ENCODE data around the gene HDAC9. TPM values are rescaled to one million over a fixed set of nuclear protein-coding genes. Genes with fewer than 3 reads are reported as not detected.

HDAC9 gene
- total and polyA plus RNA-seq, 7 experiments from 2014 or later = 0.08 to 32.1 (median 0.30) TPM

DNA sequence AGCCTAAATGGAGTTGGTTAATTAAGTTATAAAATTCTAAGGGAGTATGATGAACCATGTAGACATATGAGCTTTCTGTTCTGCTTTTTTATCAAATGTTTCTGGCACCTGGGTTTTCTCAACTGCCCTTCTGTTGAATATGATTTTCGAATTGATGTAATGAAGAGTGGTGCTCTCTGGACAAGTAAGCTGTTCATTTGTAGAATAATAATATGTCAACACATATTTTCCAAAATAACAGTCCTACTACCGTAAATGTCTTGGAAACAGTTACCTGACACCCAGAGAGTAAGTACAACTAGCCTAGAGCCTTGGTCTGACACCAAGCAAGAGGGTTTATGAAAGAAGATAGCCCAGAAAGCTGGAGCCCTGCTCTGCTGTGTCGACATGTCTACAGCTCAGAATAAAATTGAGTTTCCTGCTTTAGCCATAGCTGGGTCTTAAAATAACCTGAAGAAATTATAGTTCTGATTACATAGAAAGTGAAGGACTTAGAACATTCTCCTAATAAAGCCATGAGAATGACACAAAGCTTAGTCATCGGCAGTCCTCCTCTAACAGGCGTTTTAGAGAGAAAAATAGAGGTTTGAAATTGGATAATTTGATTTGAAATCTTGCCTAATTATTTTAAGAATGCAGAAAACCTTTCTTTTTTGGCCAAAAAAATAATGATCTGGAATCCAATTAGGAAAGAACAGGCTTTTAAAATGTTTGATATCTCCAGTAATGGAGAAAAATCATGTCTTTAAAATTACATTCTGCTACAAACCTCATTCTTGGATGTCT, 25.1 kb downstream of the HDAC9 start:
- no peaks in the 10 kb centered on the region for H3K4me1 ChIP-seq (ENCODE audit: control insufficient read depth in 2 of 2, insufficient read depth in 2 of 2, low read length in 2 of 2)
- Mint-ChIP-seq H3K27ac (no peak overlapping the region), H3K27me3 (no peaks in the 10 kb centered on the region), H3K9me3 (peaks cover 0 to 13% (median 0%) of the 10 kb centered on the region in 11 donors), H3K4me3 (no peak overlapping the region), H3K36me3 (no peaks in the 10 kb centered on the region), H3K4me1 (no peaks in the 10 kb centered on the region)
- H3K27ac ChIP-seq (ENCODE audit: low read depth, low read length) = no peak overlapping the region
- no peak for DNase-seq
- no peak for ATAC-seq
- no peaks in the 10 kb centered on the region for H3K9me3 ChIP-seq (ENCODE audit: control insufficient read depth in 2 of 3, low read length in 3 of 3)
- ChIA-PET CTCF (interaction anchor here (0.7 kb wide), 1 partner anchor 371 kb away, joined by 4 read pairs; no protein-coding TSS in a partner anchor), POLR2A (no interaction called here)
- intact Hi-C loops (cut with micrococcal nuclease) = no loop called here
- no peak overlapping the region for H3K4me3 ChIP-seq (ENCODE audit: low read length)
- no peaks in the 10 kb centered on the region for H3K27me3 ChIP-seq (ENCODE audit: control insufficient read depth in 2 of 2, insufficient read depth in 2 of 2, low read length in 2 of 2)
- H3K36me3 ChIP-seq (ENCODE audit: control insufficient read depth in 2 of 3, insufficient read depth in 3 of 3, low read length in 3 of 3) = no peaks in the 10 kb centered on the region

DNA sequence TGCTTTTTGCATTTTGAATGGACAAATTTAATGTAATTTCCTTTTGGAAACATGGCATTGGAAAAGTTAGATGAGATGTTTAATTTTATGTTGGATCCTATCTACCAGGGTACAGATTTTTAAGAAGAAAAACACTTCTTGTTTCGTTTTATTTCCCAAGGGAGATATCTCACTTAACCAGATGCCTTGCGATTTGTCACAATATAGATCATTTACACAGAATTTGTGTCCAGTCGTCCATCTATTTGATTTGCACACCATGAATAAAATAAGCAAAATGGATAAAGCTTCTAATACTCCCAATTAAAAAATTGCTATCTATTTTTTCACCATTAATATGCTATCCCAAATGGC, 25.7 kb downstream of the HDAC9 start:
- H3K4me3 ChIP-seq (ENCODE audit: low read length) = no peak overlapping the region
- H3K4me1 Mint-ChIP-seq = no peaks in the 10 kb centered on the region
- H3K4me3 Mint-ChIP-seq = no peak overlapping the region
- ChIA-PET POLR2A (no interaction called here), CTCF (interaction anchor here (0.7 kb wide), 1 partner anchor 372 kb away, joined by 4 read pairs; no protein-coding TSS in a partner anchor)
- no peaks in the 10 kb centered on the region for H3K4me1 ChIP-seq (ENCODE audit: control insufficient read depth in 2 of 2, insufficient read depth in 2 of 2, low read length in 2 of 2)
- H3K36me3 ChIP-seq (ENCODE audit: control insufficient read depth in 2 of 3, insufficient read depth in 3 of 3, low read length in 3 of 3) = no peaks in the 10 kb centered on the region
- no peaks in the 10 kb centered on the region for H3K9me3 ChIP-seq (ENCODE audit: control insufficient read depth in 2 of 3, low read length in 3 of 3)
- H3K27me3 Mint-ChIP-seq = no peaks in the 10 kb centered on the region
- intact Hi-C loops (cut with micrococcal nuclease) = no loop called here
- no peak for DNase-seq
- peaks cover 0 to 13% (median 0%) of the 10 kb centered on the region in 11 donors for H3K9me3 Mint-ChIP-seq
- ATAC-seq = no peak
- H3K27ac Mint-ChIP-seq = no peak overlapping the region
- no peaks in the 10 kb centered on the region for H3K36me3 Mint-ChIP-seq
- no peaks in the 10 kb centered on the region for H3K27me3 ChIP-seq (ENCODE audit: control insufficient read depth in 2 of 2, insufficient read depth in 2 of 2, low read length in 2 of 2)
- no peak overlapping the region for H3K27ac ChIP-seq (ENCODE audit: low read depth, low read length)

GRCh38 chr7:18521945-18522566, 26.5 kb downstream of the HDAC9 start:
- POLR2A ChIA-PET = no interaction called here
- no peak overlapping the region for H3K27ac ChIP-seq (ENCODE audit: low read depth, low read length)

GRCh38 chr7:18524248-18524647, 28.7 kb downstream of the HDAC9 start:
- H3K4me3 ChIP-seq (ENCODE audit: low read length) = no peak overlapping the region
- H3K4me3 Mint-ChIP-seq = no peak overlapping the region
- no peaks in the 10 kb centered on the region for H3K36me3 ChIP-seq (ENCODE audit: control insufficient read depth in 2 of 3, insufficient read depth in 3 of 3, low read length in 3 of 3)
- H3K4me1 Mint-ChIP-seq = no peaks in the 10 kb centered on the region
- peaks cover 0 to 8% (median 0%) of the 10 kb centered on the region in 11 donors for H3K9me3 Mint-ChIP-seq
- H3K36me3 Mint-ChIP-seq = no peaks in the 10 kb centered on the region
- no peaks in the 10 kb centered on the region for H3K9me3 ChIP-seq (ENCODE audit: control insufficient read depth in 2 of 3, low read length in 3 of 3)
- ChIA-PET CTCF (no interaction called here), POLR2A (no interaction called here)
- H3K27me3 Mint-ChIP-seq = no peaks in the 10 kb centered on the region
- H3K4me1 ChIP-seq (ENCODE audit: control insufficient read depth in 2 of 2, insufficient read depth in 2 of 2, low read length in 2 of 2) = no peaks in the 10 kb centered on the region
- DNase-seq = no peak
- H3K27ac ChIP-seq (ENCODE audit: low read depth, low read length) = no peak overlapping the region
- H3K27ac Mint-ChIP-seq = no peak overlapping the region
- no peak for ATAC-seq
- H3K27me3 ChIP-seq (ENCODE audit: control insufficient read depth in 2 of 2, insufficient read depth in 2 of 2, low read length in 2 of 2) = no peaks in the 10 kb centered on the region
- intact Hi-C loops (cut with micrococcal nuclease) = no loop called here

More at GRCh38 chr7:18521945-18522566, 26.5 kb downstream of the HDAC9 start:
- Mint-ChIP-seq H3K4me1 (no peaks in the 10 kb centered on the region), H3K36me3 (no peaks in the 10 kb centered on the region), H3K4me3 (no peak overlapping the region), H3K9me3 (peaks cover 0 to 13% (median 0%) of the 10 kb centered on the region in 11 donors), H3K27me3 (no peaks in the 10 kb centered on the region), H3K27ac (no peak overlapping the region)
- no peak overlapping the region for H3K4me3 ChIP-seq (ENCODE audit: low read length)
- H3K27me3 ChIP-seq (ENCODE audit: control insufficient read depth in 2 of 2, insufficient read depth in 2 of 2, low read length in 2 of 2) = no peaks in the 10 kb centered on the region
- H3K36me3 ChIP-seq (ENCODE audit: control insufficient read depth in 2 of 3, insufficient read depth in 3 of 3, low read length in 3 of 3) = no peaks in the 10 kb centered on the region
- H3K4me1 ChIP-seq (ENCODE audit: control insufficient read depth in 2 of 2, insufficient read depth in 2 of 2, low read length in 2 of 2) = no peaks in the 10 kb centered on the region
- DNase-seq = no peak
- intact Hi-C loops (cut with micrococcal nuclease) = no loop called here
- H3K9me3 ChIP-seq (ENCODE audit: control insufficient read depth in 2 of 3, low read length in 3 of 3) = no peaks in the 10 kb centered on the region
- ATAC-seq = peak; percentile 57
- CTCF ChIA-PET = no interaction called here

- Mint-ChIP-seq H3K27ac (no peak overlapping the region), H3K4me3 (no peak overlapping the region), H3K4me1 (no peaks in the 10 kb centered on the region), H3K9me3 (peaks cover 0 to 8% (median 0%) of the 10 kb centered on the region in 11 donors), H3K36me3 (no peaks in the 10 kb centered on the region), H3K27me3 (no peaks in the 10 kb centered on the region)
- ChIA-PET CTCF (no interaction called here), POLR2A (no interaction called here)
- Histone ChIP-seq H3K27ac (ENCODE audit: low read depth, low read length) (no peak overlapping the region), H3K27me3 (ENCODE audit: control insufficient read depth in 2 of 2, insufficient read depth in 2 of 2, low read length in 2 of 2) (no peaks in the 10 kb centered on the region), H3K36me3 (ENCODE audit: control insufficient read depth in 2 of 3, insufficient read depth in 3 of 3, low read length in 3 of 3) (no peaks in the 10 kb centered on the region), H3K4me1 (ENCODE audit: control insufficient read depth in 2 of 2, insufficient read depth in 2 of 2, low read length in 2 of 2) (no peaks in the 10 kb centered on the region), H3K4me3 (ENCODE audit: low read length) (no peak overlapping the region), H3K9me3 (ENCODE audit: control insufficient read depth in 2 of 3, low read length in 3 of 3) (no peaks in the 10 kb centered on the region)
- ATAC-seq (no peak), DNase-seq (no peak)
- intact Hi-C loops (cut with micrococcal nuclease) = no loop called here
Observed at GRCh38 chr7:18526368-18526878, 30.9 kb downstream of the HDAC9 start.

DNA sequence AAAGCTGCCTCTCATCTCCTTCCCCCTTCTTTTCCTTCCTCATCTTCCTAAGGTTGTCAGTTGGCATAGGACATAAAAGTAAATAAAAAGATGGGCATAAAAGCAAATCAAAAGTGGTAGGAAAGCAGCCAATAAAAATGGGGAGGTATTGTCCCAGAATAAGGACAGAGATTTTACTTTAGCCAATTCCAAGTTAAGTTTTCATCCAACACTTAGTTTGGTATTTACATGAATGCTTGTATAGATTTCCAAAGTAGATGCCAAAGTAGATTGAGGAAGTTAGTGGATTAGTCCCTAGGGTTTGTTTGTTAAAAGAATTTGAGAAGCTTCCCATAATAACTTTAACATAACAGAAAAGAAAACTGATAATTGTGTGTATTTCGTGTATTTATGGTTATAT, 33.7 kb downstream of the HDAC9 start:
- intact Hi-C loops (cut with micrococcal nuclease) = no loop called here
- H3K27me3 Mint-ChIP-seq = no peaks in the 10 kb centered on the region
- no peaks in the 10 kb centered on the region for H3K4me1 Mint-ChIP-seq
- peaks cover 0 to 1% (median 0%) of the 10 kb centered on the region in 11 donors for H3K9me3 Mint-ChIP-seq
- no peak overlapping the region for H3K4me3 Mint-ChIP-seq
- H3K27me3 ChIP-seq (ENCODE audit: control insufficient read depth in 2 of 2, insufficient read depth in 2 of 2, low read length in 2 of 2) = no peaks in the 10 kb centered on the region
- ATAC-seq (no peak), DNase-seq (no peak)
- H3K4me3 ChIP-seq (ENCODE audit: low read length) = no peak overlapping the region
- H3K36me3 ChIP-seq (ENCODE audit: control insufficient read depth in 2 of 3, insufficient read depth in 3 of 3, low read length in 3 of 3) = no peaks in the 10 kb centered on the region
- no peaks in the 10 kb centered on the region for H3K36me3 Mint-ChIP-seq
- H3K9me3 ChIP-seq (ENCODE audit: control insufficient read depth in 2 of 3, low read length in 3 of 3) = no peaks in the 10 kb centered on the region
- no peak overlapping the region for H3K27ac Mint-ChIP-seq
- H3K4me1 ChIP-seq (ENCODE audit: control insufficient read depth in 2 of 2, insufficient read depth in 2 of 2, low read length in 2 of 2) = no peaks in the 10 kb centered on the region
- no peak overlapping the region for H3K27ac ChIP-seq (ENCODE audit: low read depth, low read length)
- CTCF ChIA-PET = no interaction called here
- POLR2A ChIA-PET = no interaction called here
